Urinary bladder (tissue), 4 donors: Measurements from ENCODE around the gene SNF8. TPM values are rescaled to one million over a fixed set of nuclear protein-coding genes. Genes with fewer than 3 reads are reported as not detected.
A peak's percentile ranks its signal among the peaks of the same experiment; 100 is the strongest.

Experiments used
- DNase-seq: peaks from one replicate; pipeline ENCODE4 v3.0.0-alpha.2; 2015; ENCODE audit errors: extremely low spot score
- H3K27ac ChIP-seq: one replicate; pipeline ENCODE4 v1.5.1; 2013; ENCODE audit warnings: low read depth, mild to moderate bottlenecking, moderate library complexity
- H3K36me3 ChIP-seq: one replicate; pipeline ENCODE4 v1.6.1; 2013; ENCODE audit warnings: mild to moderate bottlenecking, moderate library complexity; ENCODE audit not compliant: insufficient read depth
- H3K4me1 ChIP-seq: one replicate; pipeline ENCODE4 v1.6.1; 2013; ENCODE audit warnings: mild to moderate bottlenecking, moderate library complexity; ENCODE audit not compliant: insufficient read depth
- H3K4me3 ChIP-seq: one replicate; pipeline ENCODE4 v1.5.1; 2013; ENCODE audit warnings: low read depth, low read length
- WGBS: extraction: QIAGEN DNeasy Blood & Tissue Kit; methylation state at CpG from one replicate; pipeline ENCODE4 v1.1.7; 2013; 5-methylcytosine and 5-hydroxymethylcytosine counted together
- polyA plus RNA-seq: library from polyadenylated mRNA; stranded (reverse); fragments of 200-250 nt; gene quantifications from one replicate; pipeline ENCODE4 v1.2.3, GENCODE V29; 2013
- small RNA-seq: library from RNA; depleted of rRNA; stranded (forward); fragments of <200 nt; gene quantifications from one replicate; pipeline ENCODE3, GENCODE V24; 2014
- total RNA-seq: library from RNA; depleted of rRNA; stranded (reverse); fragments of >200 nt; gene quantifications from one replicate; pipeline ENCODE4 v1.2.3, GENCODE V29; 2014
- donor health status: healthy with polysubstance abuse.
- donor health status: healthy.

Gene SNF8
- total and polyA plus RNA-seq, 2 donors: 31.7 to 126 TPM

DNA sequence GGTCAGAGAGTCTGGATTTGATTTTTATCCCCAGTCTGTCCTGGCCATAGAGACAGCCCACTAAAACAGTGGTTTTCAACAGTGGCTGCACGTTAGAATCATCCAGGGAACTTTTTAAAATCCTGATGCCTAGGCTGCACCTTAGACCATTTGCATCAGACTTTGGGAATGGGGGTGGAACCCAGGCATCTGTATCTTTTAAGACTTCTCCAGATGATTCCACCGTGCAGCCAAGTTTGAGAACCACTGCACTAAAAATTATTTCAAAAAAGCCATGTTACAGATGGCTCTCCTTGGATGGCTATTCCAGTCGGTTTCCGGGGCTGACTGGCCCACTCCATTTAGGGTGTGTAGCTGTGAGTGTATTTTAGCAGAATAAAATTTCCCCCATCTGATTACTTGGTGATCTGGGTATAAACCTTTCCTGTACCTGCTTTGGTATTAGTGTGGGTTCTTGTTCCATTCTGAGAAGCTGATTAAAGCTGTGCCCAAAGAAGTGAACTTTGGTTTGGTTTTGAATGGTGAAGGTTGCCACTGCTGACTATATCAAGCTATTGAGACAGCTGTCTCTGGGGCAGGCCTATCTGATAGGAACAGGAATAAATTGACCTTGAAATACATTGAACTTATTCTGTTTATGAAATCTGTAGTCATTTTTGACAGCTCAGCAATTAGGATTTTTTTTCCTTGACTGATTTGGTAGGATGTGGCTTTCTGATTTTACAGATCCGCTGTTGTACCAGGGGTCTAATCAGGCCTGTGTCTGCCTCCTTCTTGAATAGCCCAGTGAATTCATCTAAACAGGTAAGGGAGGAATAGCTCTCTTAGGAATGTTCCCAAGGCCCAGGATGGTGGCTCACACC, 50.8 kb downstream of the SNF8 start:
- DNase-seq: no peak
- Histone ChIP-seq H3K4me3 (peak overlapping the region; percentile 48), H3K36me3 (no peaks in the 10 kb centered on the region), H3K27ac (no peak overlapping the region), H3K4me1 (no peaks in the 10 kb centered on the region)
- WGBS: 64% methylated on average over 5 of the region's 5 CpGs

- Histone ChIP-seq H3K36me3 (no peaks in the 10 kb centered on the region), H3K4me1 (no peaks in the 10 kb centered on the region), H3K27ac (no peak overlapping the region), H3K4me3 (peak overlapping the region; percentile 48)
- 2% methylated on average over 24 of the region's 24 CpGs for WGBS
- DNase-seq: no peak
Observed at GRCh38 chr17:48892940-48893645, 51.5 kb downstream of the SNF8 start.

- H3K4me1 ChIP-seq: no peaks in the 10 kb centered on the region
- no peak for DNase-seq
- no peak overlapping the region for H3K4me3 ChIP-seq
- 95% methylated on average over 2 of the region's 2 CpGs for WGBS
- H3K36me3 ChIP-seq: no peaks in the 10 kb centered on the region
- H3K27ac ChIP-seq: no peak overlapping the region
Observed at GRCh38 chr17:48890086-48890485, 54.6 kb downstream of the SNF8 start.

DNA sequence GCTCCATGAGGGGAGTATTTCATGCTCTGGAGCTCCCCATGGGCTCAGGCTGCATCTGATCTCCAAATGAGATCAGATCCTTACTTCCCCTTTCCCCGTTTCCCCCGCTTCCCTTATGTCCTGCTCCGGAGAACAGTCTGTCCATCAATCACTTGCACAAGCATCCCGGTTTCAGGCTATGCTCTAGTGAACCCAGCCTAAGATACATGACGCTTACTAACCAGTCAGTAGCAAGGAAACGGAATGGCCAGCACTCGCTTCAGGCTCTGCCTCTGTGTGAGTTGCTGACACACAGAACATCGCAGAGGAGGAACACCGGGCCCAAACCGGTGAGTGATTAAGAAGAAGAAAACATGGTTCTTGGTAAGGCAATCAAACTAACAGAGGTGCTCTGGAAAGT, 61.5 kb downstream of the SNF8 start:
- no peak for DNase-seq
- 57% methylated on average over 10 of the region's 10 CpGs for WGBS
- H3K27ac ChIP-seq: no peak overlapping the region
- H3K4me1 ChIP-seq: no peaks in the 10 kb centered on the region
- no peaks in the 10 kb centered on the region for H3K36me3 ChIP-seq
- H3K4me3 ChIP-seq: no peak overlapping the region

DNA sequence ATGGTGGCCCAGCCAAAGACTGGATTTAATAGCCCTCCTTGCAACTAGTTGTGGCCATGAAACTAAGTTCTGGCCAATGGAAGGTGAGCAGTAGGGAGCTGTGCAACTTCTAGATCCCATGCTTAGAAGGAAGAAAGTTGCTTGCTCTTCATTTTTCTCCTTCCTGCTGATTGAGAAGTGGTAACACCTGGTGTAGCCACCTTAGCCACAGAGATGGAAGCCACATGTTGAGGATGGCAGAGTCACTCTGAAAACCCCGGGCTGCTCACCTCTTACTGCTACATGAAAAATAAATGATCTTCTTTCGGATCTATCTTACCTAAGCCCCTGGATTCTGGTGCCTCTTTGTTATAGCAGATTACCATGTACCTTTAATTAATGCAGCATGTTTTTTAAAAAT, 62.4 kb downstream of the SNF8 start:
- Histone ChIP-seq H3K36me3 (no peaks in the 10 kb centered on the region), H3K4me1 (no peaks in the 10 kb centered on the region), H3K4me3 (no peak overlapping the region), H3K27ac (no peak overlapping the region)
- no peak for DNase-seq
- WGBS: 82% methylated on average over 2 of the region's 2 CpGs

Small RNAs within 50 kb of the gene (small RNA-seq; reads per million reads assigned to genes)
- not detected for gene AC068531.1
- gene RF00263: not detected
- not detected for gene RF01210
- gene RNU1-42P: 0.12 reads per million

Other genes starting within 250 kb of the SNF8 start
- 7.7 TPM for gene PRAC1, start 222.3 kb downstream of the SNF8 start, total RNA-seq
- gene PRAC1, start 222.3 kb downstream of the SNF8 start, polyA plus RNA-seq: 18.0 TPM
- gene PRAC2, start 221.7 kb downstream of the SNF8 start, total RNA-seq: 2.1 TPM
- 1.7 TPM for gene PRAC2, start 221.7 kb downstream of the SNF8 start, polyA plus RNA-seq
- 1.7 TPM for gene HOXB13, start 216.1 kb downstream of the SNF8 start, total RNA-seq
- gene HOXB13, start 216.1 kb downstream of the SNF8 start, polyA plus RNA-seq: 1.5 TPM
- not detected for gene TTLL6, start 127.6 kb downstream of the SNF8 start, total RNA-seq
- 0.15 TPM for gene TTLL6, start 127.6 kb downstream of the SNF8 start, polyA plus RNA-seq
- gene CALCOCO2, start 113.8 kb downstream of the SNF8 start, total RNA-seq: 67.5 TPM
- 165 TPM for gene CALCOCO2, start 113.8 kb downstream of the SNF8 start, polyA plus RNA-seq
- gene ATP5MC1, start 52.1 kb downstream of the SNF8 start, total RNA-seq: 37.1 TPM
- 233 TPM for gene ATP5MC1, start 52.1 kb downstream of the SNF8 start, polyA plus RNA-seq
- gene UBE2Z, start 36.4 kb downstream of the SNF8 start, total RNA-seq: 42.0 TPM
- gene UBE2Z, start 36.4 kb downstream of the SNF8 start, polyA plus RNA-seq: 56.3 TPM
- not detected for gene GIP, start 23.8 kb upstream of the SNF8 start, total RNA-seq
- gene GIP, start 23.8 kb upstream of the SNF8 start, polyA plus RNA-seq: not detected
- gene IGF2BP1, start 52.5 kb upstream of the SNF8 start, total RNA-seq: 2.9 TPM
- gene IGF2BP1, start 52.5 kb upstream of the SNF8 start, polyA plus RNA-seq: 0.03 TPM
- not detected for gene B4GALNT2, start 187.9 kb upstream of the SNF8 start, total RNA-seq
- not detected for gene B4GALNT2, start 187.9 kb upstream of the SNF8 start, polyA plus RNA-seq